K562 (cell line): Measurements from ENCODE around the gene SV2C. TPM values are rescaled to one million over a fixed set of nuclear protein-coding genes. Genes with fewer than 3 reads are reported as not detected.
A peak's percentile ranks its signal among the peaks of the same experiment; 100 is the strongest.

ENCODE experiments used
- AFF4 ChIP-seq: sonication (generic); formaldehyde crosslinking; IDR thresholded peaks from 2 replicates; pipeline ENCODE4 v1.8.0; 2023; ENCODE audit warnings: mild to moderate bottlenecking, missing genetic modification reagents
- ATF1 ChIP-seq, 2 experiments: fragments of 450-650 bp in 1 of 2; IDR thresholded peaks; 2 replicates each; pipeline ENCODE4 v1.6.1; 2016; ENCODE audit warnings: missing compliant biosample characterization in 1 of 2, missing genetic modification characterization in 1 of 2
- CHAMP1 ChIP-seq: fragments of 450-650 bp; IDR thresholded peaks from 2 replicates; pipeline ENCODE4 v1.6.1; 2016; ENCODE audit warnings: mild to moderate bottlenecking
- CXXC5 ChIP-seq: fragments of 250-450 bp; sonication (Bioruptor Pico); IDR thresholded peaks from 2 replicates; pipeline ENCODE4 v1.8.0; 2022; ENCODE audit warnings: inconsistent platforms, mild to moderate bottlenecking, moderate library complexity
- KLF16 ChIP-seq: IDR thresholded peaks from 2 replicates; pipeline ENCODE4 v1.6.1; 2016; ENCODE audit warnings: antibody characterized with exemption
- MAZ ChIP-seq, 2 experiments: fragments of 450-650 bp in 1 of 2; sonication (generic) in 1 of 2; formaldehyde crosslinking; IDR thresholded peaks in 1 of 2; conservative IDR thresholded peaks in 1 of 2; 2 replicates each; pipeline versions ENCODE4 v1.4.0 to v1.5.0; 2020; ENCODE audit warnings: mild to moderate bottlenecking in 1 of 2, missing genetic modification reagents in 1 of 2
- MTA2 ChIP-seq: fragments of 450-650 bp; IDR thresholded peaks from 2 replicates; pipeline ENCODE4 v1.6.1; 2016; ENCODE audit warnings: low read depth
- PCBP1 ChIP-seq: fragments of 200-400 bp; formaldehyde crosslinking; IDR thresholded peaks from 2 replicates; pipeline ENCODE4 v1.6.1; 2018; ENCODE audit warnings: mild to moderate bottlenecking, low read depth, low read length; ENCODE audit not compliant: poor library complexity, severe bottlenecking
- PHB ChIP-seq: fragments of 250-450 bp; sonication (Bioruptor Pico); IDR thresholded peaks from 2 replicates; pipeline ENCODE4 v1.5.0; 2021
- POU5F1 ChIP-seq: fragments of 150-350 bp; IDR thresholded peaks from 2 replicates; pipeline ENCODE4 v1.6.1; 2014; ENCODE audit warnings: borderline replicate concordance, low read length, low read depth, mild to moderate bottlenecking; ENCODE audit not compliant: partially characterized antibody
- RHOXF2B ChIP-seq: fragments of 250-450 bp; sonication (Bioruptor Pico); conservative IDR thresholded peaks from 2 replicates; pipeline ENCODE4 v1.5.1; 2021
- SNRNP70 ChIP-seq: fragments of 200-400 bp; formaldehyde crosslinking; optimal IDR thresholded peaks from 2 replicates; pipeline ENCODE3; 2017; ENCODE audit warnings: low read depth, low read length
- THAP12 ChIP-seq: fragments of 250-450 bp; sonication (Bioruptor Pico); IDR thresholded peaks from 2 replicates; pipeline ENCODE4 v1.9.0; 2021; ENCODE audit warnings: mild to moderate bottlenecking, inconsistent platforms
- USF1 ChIP-seq: sonication (generic); formaldehyde crosslinking; IDR thresholded peaks from 2 replicates; pipeline ENCODE4 v1.9.0; 2022; ENCODE audit warnings: mild to moderate bottlenecking, missing genetic modification reagents
- ZNF384 ChIP-seq: IDR thresholded peaks from 2 replicates; pipeline ENCODE4 v1.6.1; 2012; ENCODE audit warnings: low read depth, low read length, improper control_type of control experiment
- ZNF511 ChIP-seq: sonication (generic); formaldehyde crosslinking; IDR thresholded peaks from 2 replicates; pipeline ENCODE4 v1.8.0; 2022; ENCODE audit warnings: mild to moderate bottlenecking, missing genetic modification reagents
- polyA plus RNA-seq, 8 experiments: library from polyadenylated mRNA; depleted of rRNA in 4 of 8; stranded (reverse) in 5 of 8; unstranded in 3 of 8; fragments of >200 nt; fragmentation: Nextera tagmentation in 2 of 8; fragmentation: Illumina TruSeq in 1 of 8; extraction: Ambion mirVana in 2 of 8; extraction: Trizol in 1 of 8; gene quantifications; 2 replicates each; pipeline versions ENCODE4 v1.2.1 to v1.2.3, GENCODE V29; 2011 to 2014; ENCODE audit warnings: inconsistent platforms in 1 of 8, missing spikeins in 1 of 8
- total RNA-seq, 7 experiments: library from RNA; depleted of rRNA in 6 of 7; stranded (reverse); fragments of >200 nt in 6 of 7; fragmentation: Illumina TruSeq in 2 of 7; extraction: Trizol in 2 of 7; gene quantifications; 2 replicates each; pipeline versions ENCODE4 v1.2.1 to v1.2.3, GENCODE V29; 2011 to 2021; ENCODE audit warnings: low replicate concordance in 1 of 7

SV2C gene
- total and polyA plus RNA-seq, 9 of the 15 experiments (the other 6 are each of a cell fraction or from before 2014, with no cell fraction given) = 0.05 TPM; not detected in 8

- TF ChIP-seq ZNF511 (CRISPR knock-in tag) (peak; percentile 64; the same call in 1 of the 2 replicates), USF1 (CRISPR knock-in tag) (0 out of 2 replicates have a peak, but pooled peaks have one; percentile 26), PCBP1 (peak; percentile 84), CHAMP1 (no peak), SNRNP70 (no peak), MAZ (CRISPR knock-in tag; conservative IDR thresholded peaks at IDR 0.05 in 1 of 2, IDR thresholded peaks at IDR 0.05 in 1 of 2) (peak; percentile 84 to 89), ZNF384 (no peak), PHB (CRISPR knock-in tag) (no peak), ATF1 (CRISPR knock-in tag; IDR thresholded peaks at IDR 0.05) (no peak), ATF1 (tag; IDR thresholded peaks at IDR 0.05) (peak; percentile 70), THAP12 (CRISPR knock-in tag) (no peak), RHOXF2B (CRISPR knock-in tag) (no peak), KLF16 (peak; percentile 29; the same call in 1 of the 2 replicates), CXXC5 (CRISPR knock-in tag) (peak; percentile 81), AFF4 (CRISPR knock-in tag) (peak; percentile 34; the same call in 1 of the 2 replicates), MTA2 (peak; percentile 38; the same call in 1 of the 2 replicates), POU5F1 (no peak)
These were observed 319.9 kb downstream of the SV2C start, which contains the start of gene IQGAP2 (continued) for GRCh38 chr5:76402886-76403765.
